IMR-90 (cell line): ENCODE measurements around the gene CNP. TPM values are rescaled to one million over a fixed set of nuclear protein-coding genes. Genes with fewer than 3 reads are reported as not detected.

Experiments used
- ATAC-seq: fragments of 200-7000 bp; cut with Tn5 transposase; 2 replicates; pipeline ENCODE4 v1.9.1; 2020; ENCODE audit warnings: low read depth, mild to moderate bottlenecking, moderate library complexity
- BruUV-seq: library from RNA; stranded (reverse); fragments of 400-500 nt; replicated peaks from 2 replicates; lab custom pipeline; 2021; lab: Mats Ljungman, UMichigan
- CTCF ChIA-PET: fragments of 300-600 bp; formaldehyde crosslinking; extraction: SDS; loops from one replicate; lab custom pipeline; 2021; ENCODE audit warnings: antibody characterized with exemption; lab: Yijun Ruan, JAX
- POLR2A ChIA-PET: fragments of 300-600 bp; sonication (Branson Sonifier 250); formaldehyde crosslinking; loops from one replicate; lab custom pipeline; 2022; ENCODE audit warnings: antibody characterized with exemption; ENCODE audit not compliant: unreplicated experiment; lab: Charles Lee
- DNase-seq: peaks from one replicate; pipeline ENCODE4 v3.0.0; 2013
- H2AFZ ChIP-seq: replicated peaks from 2 replicates; pipeline ENCODE3; 2013; ENCODE audit warnings: low read length, mild to moderate bottlenecking; ENCODE audit not compliant: poor library complexity
- H2AK5ac ChIP-seq: 2 replicates; pipeline ENCODE4 v1.6.1; 2013; ENCODE audit warnings: low read depth, low read length, inconsistent platforms
- H2AK9ac ChIP-seq: replicated peaks from 2 replicates; pipeline ENCODE3; 2013; ENCODE audit warnings: mild to moderate bottlenecking, low read depth, low read length, moderate library complexity; ENCODE audit not compliant: poor library complexity
- H2BK120ac ChIP-seq: 2 replicates; pipeline ENCODE4 v1.6.1; 2013; ENCODE audit warnings: low read depth, low read length, inconsistent platforms
- H2BK15ac ChIP-seq: 3 replicates; pipeline ENCODE4 v1.6.1; 2013; ENCODE audit warnings: low read depth, low read length, inconsistent platforms
- H2BK20ac ChIP-seq: 2 replicates; pipeline ENCODE4 v1.6.1; 2013; ENCODE audit warnings: low read depth, mild to moderate bottlenecking, inconsistent platforms, low read length, moderate library complexity
- H2BK5ac ChIP-seq: 2 replicates; pipeline ENCODE4 v1.6.1; 2013; ENCODE audit warnings: mild to moderate bottlenecking, low read depth, low read length, inconsistent platforms; ENCODE audit not compliant: poor library complexity, severe bottlenecking
- H3K14ac ChIP-seq: replicated peaks from 2 replicates; pipeline ENCODE4 v1.6.1; 2013; ENCODE audit warnings: low read depth, low read length, inconsistent platforms
- H3K18ac ChIP-seq: 2 replicates; pipeline ENCODE4 v1.6.1; 2013; ENCODE audit warnings: low read depth, low read length, control low read depth
- H3K23ac ChIP-seq: 2 replicates; pipeline ENCODE4 v1.6.1; 2013; ENCODE audit warnings: low read depth, low read length, inconsistent platforms
- H3K27ac ChIP-seq: 2 replicates; pipeline ENCODE4 v1.5.1; 2013; ENCODE audit warnings: mild to moderate bottlenecking, control low read depth, low read length; ENCODE audit not compliant: insufficient read depth
- H3K27me3 ChIP-seq: 2 replicates; pipeline ENCODE4 v1.6.1; 2013; ENCODE audit warnings: low read length; ENCODE audit not compliant: control insufficient read depth, insufficient read depth
- H3K36me3 ChIP-seq: 2 replicates; pipeline ENCODE4 v1.6.1; 2013; ENCODE audit warnings: low read length, mixed read lengths; ENCODE audit not compliant: control insufficient read depth, insufficient read depth
- H3K4ac ChIP-seq: 2 replicates; pipeline ENCODE4 v1.6.1; 2013; ENCODE audit warnings: low read depth, low read length, inconsistent platforms
- H3K4me1 ChIP-seq: 2 replicates; pipeline ENCODE4 v1.6.1; 2013; ENCODE audit warnings: low read length, mixed read lengths; ENCODE audit not compliant: control insufficient read depth, insufficient read depth
- H3K4me2 ChIP-seq: 2 replicates; pipeline ENCODE4 v1.6.1; 2013; ENCODE audit warnings: low read depth, mild to moderate bottlenecking, control low read depth, low read length, moderate library complexity
- H3K4me3 ChIP-seq: 2 replicates; pipeline ENCODE4 v1.5.1; 2013; ENCODE audit warnings: low read depth, mild to moderate bottlenecking, control low read depth, low read length, moderate library complexity; ENCODE audit not compliant: insufficient read depth
- H3K56ac ChIP-seq: 2 replicates; pipeline ENCODE4 v1.6.1; 2013; ENCODE audit warnings: low read length, inconsistent platforms; ENCODE audit not compliant: insufficient read depth; ENCODE audit errors: extremely low read depth
- H3K79me1 ChIP-seq, 2 experiments: 2 replicates each; pipeline ENCODE4 v1.6.1; 2013; ENCODE audit warnings: low read length in 2 of 2, inconsistent platforms in 1 of 2, low read depth in 1 of 2
- H3K9ac ChIP-seq: 2 replicates; pipeline ENCODE4 v1.6.1; 2013; ENCODE audit warnings: low read depth, low read length, control low read depth
- H3K9me1 ChIP-seq: 2 replicates; pipeline ENCODE4 v1.6.1; 2013; ENCODE audit warnings: low read length, inconsistent platforms; ENCODE audit not compliant: insufficient read depth
- H3K9me3 ChIP-seq: 2 replicates; pipeline ENCODE4 v1.6.1; 2013; ENCODE audit warnings: low read length; ENCODE audit not compliant: control insufficient read depth, insufficient read depth
- H4K20me1 ChIP-seq: 2 replicates; pipeline ENCODE4 v1.6.1; 2013; ENCODE audit warnings: low read length, inconsistent platforms; ENCODE audit not compliant: insufficient read depth
- H4K5ac ChIP-seq: 2 replicates; pipeline ENCODE4 v1.6.1; 2013; ENCODE audit warnings: mild to moderate bottlenecking, low read depth, low read length, control low read depth
- H4K8ac ChIP-seq, 2 experiments: 2 replicates each; pipeline ENCODE4 v1.6.1; 2013; ENCODE audit warnings: low read depth in 2 of 2, low read length in 2 of 2, control low read depth in 1 of 2, inconsistent platforms in 1 of 2
- H4K91ac ChIP-seq: 2 replicates; pipeline ENCODE4 v1.6.1; 2013; ENCODE audit warnings: low read depth, low read length, inconsistent platforms; ENCODE audit not compliant: insufficient read depth
- BHLHE40 ChIP-seq: fragments of 150-350 bp; IDR thresholded peaks from 2 replicates; pipeline ENCODE4 v1.6.1; 2016; ENCODE audit warnings: mild to moderate bottlenecking, low read depth, low read length
- CEBPB ChIP-seq: IDR thresholded peaks from 2 replicates; pipeline ENCODE4 v1.6.1; 2012; ENCODE audit warnings: low read depth, low read length, improper control_type of control experiment
- CHD1 ChIP-seq: IDR thresholded peaks from 2 replicates; pipeline ENCODE4 v1.6.1; 2012; ENCODE audit warnings: low read depth, low read length, improper control_type of control experiment
- FOS ChIP-seq: fragments of 150-350 bp; IDR thresholded peaks from 2 replicates; pipeline ENCODE4 v1.6.1; 2016; ENCODE audit warnings: low read depth, low read length
- MAZ ChIP-seq: IDR thresholded peaks from 2 replicates; pipeline ENCODE4 v1.6.1; 2012; ENCODE audit warnings: low read depth, mild to moderate bottlenecking, low read length, improper control_type of control experiment, moderate library complexity, borderline replicate concordance
- MXI1 ChIP-seq: IDR thresholded peaks from 2 replicates; pipeline ENCODE4 v1.6.1; 2012; ENCODE audit warnings: low read depth, mild to moderate bottlenecking, low read length, moderate library complexity, borderline replicate concordance
- POLR2A ChIP-seq: IDR thresholded peaks from 2 replicates; pipeline ENCODE4 v1.6.1; 2012; ENCODE audit warnings: mild to moderate bottlenecking, low read depth, low read length
- RFX5 ChIP-seq: IDR thresholded peaks from 2 replicates; pipeline ENCODE4 v1.8.0; 2012; ENCODE audit warnings: low read depth, mild to moderate bottlenecking, low read length, moderate library complexity
- SMC3 ChIP-seq: fragments of 150-350 bp; IDR thresholded peaks from 2 replicates; pipeline ENCODE4 v1.6.1; 2016; ENCODE audit warnings: low read depth, mild to moderate bottlenecking, antibody characterized with exemption, low read length, moderate library complexity
- WGBS, 2 experiments: methylation state at CpG; one replicate each; pipeline versions ENCODE4 v1.1.5 to v1.1.7; 2013; ENCODE audit warnings: missing lambda C conversion rate in 2 of 2; ENCODE audit not compliant: insufficient read length in 1 of 2; ENCODE audit errors: extremely low coverage in 2 of 2; 5-methylcytosine and 5-hydroxymethylcytosine counted together
- dilution Hi-C: fragments of 300-500 bp; cut with HindIII; formaldehyde crosslinking; loops from one replicate; pipeline ENCODE4 v1.14.3; 2018; ENCODE audit warnings: low sequenced_read_pairs; ENCODE audit not compliant: unreplicated experiment
- in situ Hi-C: fragments of 300-500 bp; cut with MboI; formaldehyde crosslinking; loops from 3 replicates; pipeline ENCODE4 v1.14.3; 2019; ENCODE audit warnings: low sequenced_read_pairs, inconsistent platforms, mixed read lengths
- intact Hi-C: fragments of 100-400 bp; cut with micrococcal nuclease; formaldehyde crosslinking; loops from 2 replicates; pipeline ENCODE4 v1.10.0; 2022
- polyA plus RNA-seq, 3 experiments: library from polyadenylated mRNA; depleted of rRNA; stranded (reverse); fragments of >200 nt; gene quantifications; 2 replicates each; pipeline ENCODE4 v1.2.3, GENCODE V29; 2012; ENCODE audit warnings: low replicate concordance in 1 of 3
- total RNA-seq: library from RNA; depleted of rRNA; stranded (reverse); fragments of >200 nt; gene quantifications from 2 replicates; pipeline ENCODE4 v1.2.3, GENCODE V29; 2012
- TF ChIP-seq, protein P1 (sequence below): fragments of 150-350 bp; IDR thresholded peaks from 2 replicates; pipeline ENCODE4 v1.6.1; 2017; ENCODE audit warnings: mild to moderate bottlenecking, antibody characterized with exemption, low read length, low read depth
- TF ChIP-seq, protein P2 (sequence below): fragments of 150-350 bp; IDR thresholded peaks from 2 replicates; pipeline ENCODE4 v1.6.1; 2016; ENCODE audit warnings: low read depth, mild to moderate bottlenecking, low read length, moderate library complexity, borderline replicate concordance
- TF ChIP-seq, protein P3 (sequence below): conservative IDR thresholded peaks from 2 replicates; pipeline ENCODE4 v1.5.1; 2012; ENCODE audit warnings: mild to moderate bottlenecking, low read depth, low read length, improper control_type of control experiment

Gene CNP
- total and polyA plus RNA-seq, 2 of the 4 experiments (the other 2 are of a cell fraction): 45.5 to 46.4 TPM

DNA sequence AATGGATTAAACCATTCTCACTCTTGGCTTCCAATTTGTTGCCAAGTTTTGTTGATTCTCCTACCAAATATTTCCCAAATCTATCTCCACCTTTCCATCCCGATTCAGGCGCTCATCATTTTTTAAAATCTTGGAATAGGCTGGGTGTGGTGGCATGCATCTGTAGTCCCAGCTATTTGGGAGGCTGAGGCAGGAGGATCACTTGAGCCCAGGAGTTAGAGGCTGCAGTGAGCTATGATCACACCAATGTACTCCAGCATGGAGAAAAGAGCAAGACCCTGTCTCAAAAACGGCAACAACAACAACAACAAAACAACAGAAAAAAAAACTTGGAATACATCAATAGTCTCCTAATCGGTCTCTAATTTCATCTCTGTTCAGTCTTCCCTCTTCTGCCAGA lies 52.4 kb downstream of the CNP start:
- Histone ChIP-seq H3K9me1 (peaks cover 8% of the 10 kb centered on the region), H2BK120ac (no peak overlapping the region), H2BK5ac (no peak overlapping the region), H2BK20ac (no peak overlapping the region), H3K27me3 (no peaks in the 10 kb centered on the region), H4K5ac (no peak overlapping the region), H4K8ac (no peak overlapping the region; a peak in 1 of 4 replicates), H2AK9ac (no peak overlapping the region), H3K18ac (no peak overlapping the region), H3K14ac (no peak overlapping the region), H4K20me1 (peaks cover 6% of the 10 kb centered on the region; the same call in 1 of the 2 replicates), H3K27ac (no peak overlapping the region), H2AFZ (no peak overlapping the region), H3K23ac (no peak overlapping the region), H2BK15ac (no peak overlapping the region), H3K4me1 (peaks cover 3% of the 10 kb centered on the region; the same call in 1 of the 2 replicates), H3K4ac (no peak overlapping the region), H3K9me3 (no peaks in the 10 kb centered on the region), H3K79me1 (peaks cover 12 to 50% of the 10 kb centered on the region in 2 experiments), H3K56ac (no peak overlapping the region), H2AK5ac (no peak overlapping the region), H3K36me3 (peaks cover 14% of the 10 kb centered on the region), H3K4me3 (no peak overlapping the region), H4K91ac (no peak overlapping the region), H3K4me2 (no peak overlapping the region), H3K9ac (no peak overlapping the region)
- POLR2A ChIA-PET: interaction anchor here (1.8 kb wide), 1 partner anchor 52 kb away, joined by 8 read pairs; the partner anchor contains the start of gene CNP
- no TSS peak for BruUV-seq
- 100% methylated on average over 1 of the region's 4 CpGs; no CpG with 5 or more reads in 1 of the 2 experiments for WGBS, 2 experiments
- DNase-seq (no peak), ATAC-seq (no peak)
- CTCF ChIA-PET: interaction anchor here (0.9 kb wide), 1 partner anchor 10 kb away, joined by 3 read pairs; no protein-coding TSS in a partner anchor
- intact Hi-C loops: no loop called here
- dilution Hi-C loops: no loop called here
- in situ Hi-C loops: no loop called here
- no peak for TF ChIP-seq MXI1
- TF ChIP-seq, protein P1, sequence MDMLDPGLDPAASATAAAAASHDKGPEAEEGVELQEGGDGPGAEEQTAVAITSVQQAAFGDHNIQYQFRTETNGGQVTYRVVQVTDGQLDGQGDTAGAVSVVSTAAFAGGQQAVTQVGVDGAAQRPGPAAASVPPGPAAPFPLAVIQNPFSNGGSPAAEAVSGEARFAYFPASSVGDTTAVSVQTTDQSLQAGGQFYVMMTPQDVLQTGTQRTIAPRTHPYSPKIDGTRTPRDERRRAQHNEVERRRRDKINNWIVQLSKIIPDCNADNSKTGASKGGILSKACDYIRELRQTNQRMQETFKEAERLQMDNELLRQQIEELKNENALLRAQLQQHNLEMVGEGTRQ: no peak
- no peak for TF ChIP-seq CEBPB
- no peak for TF ChIP-seq FOS
- TF ChIP-seq BHLHE40: no peak
- TF ChIP-seq POLR2A: no peak
- no peak for TF ChIP-seq SMC3
- TF ChIP-seq MAZ: no peak
- TF ChIP-seq, protein P2, sequence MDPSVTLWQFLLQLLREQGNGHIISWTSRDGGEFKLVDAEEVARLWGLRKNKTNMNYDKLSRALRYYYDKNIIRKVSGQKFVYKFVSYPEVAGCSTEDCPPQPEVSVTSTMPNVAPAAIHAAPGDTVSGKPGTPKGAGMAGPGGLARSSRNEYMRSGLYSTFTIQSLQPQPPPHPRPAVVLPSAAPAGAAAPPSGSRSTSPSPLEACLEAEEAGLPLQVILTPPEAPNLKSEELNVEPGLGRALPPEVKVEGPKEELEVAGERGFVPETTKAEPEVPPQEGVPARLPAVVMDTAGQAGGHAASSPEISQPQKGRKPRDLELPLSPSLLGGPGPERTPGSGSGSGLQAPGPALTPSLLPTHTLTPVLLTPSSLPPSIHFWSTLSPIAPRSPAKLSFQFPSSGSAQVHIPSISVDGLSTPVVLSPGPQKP: no peak
- TF ChIP-seq, protein P3, sequence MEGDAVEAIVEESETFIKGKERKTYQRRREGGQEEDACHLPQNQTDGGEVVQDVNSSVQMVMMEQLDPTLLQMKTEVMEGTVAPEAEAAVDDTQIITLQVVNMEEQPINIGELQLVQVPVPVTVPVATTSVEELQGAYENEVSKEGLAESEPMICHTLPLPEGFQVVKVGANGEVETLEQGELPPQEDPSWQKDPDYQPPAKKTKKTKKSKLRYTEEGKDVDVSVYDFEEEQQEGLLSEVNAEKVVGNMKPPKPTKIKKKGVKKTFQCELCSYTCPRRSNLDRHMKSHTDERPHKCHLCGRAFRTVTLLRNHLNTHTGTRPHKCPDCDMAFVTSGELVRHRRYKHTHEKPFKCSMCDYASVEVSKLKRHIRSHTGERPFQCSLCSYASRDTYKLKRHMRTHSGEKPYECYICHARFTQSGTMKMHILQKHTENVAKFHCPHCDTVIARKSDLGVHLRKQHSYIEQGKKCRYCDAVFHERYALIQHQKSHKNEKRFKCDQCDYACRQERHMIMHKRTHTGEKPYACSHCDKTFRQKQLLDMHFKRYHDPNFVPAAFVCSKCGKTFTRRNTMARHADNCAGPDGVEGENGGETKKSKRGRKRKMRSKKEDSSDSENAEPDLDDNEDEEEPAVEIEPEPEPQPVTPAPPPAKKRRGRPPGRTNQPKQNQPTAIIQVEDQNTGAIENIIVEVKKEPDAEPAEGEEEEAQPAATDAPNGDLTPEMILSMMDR: no peak
- TF ChIP-seq RFX5: no peak
- TF ChIP-seq CHD1: no peak
